ENCODE measurements around the gene MAPKAPK2.
A peak's percentile ranks its signal among the peaks of the same experiment; 100 is the strongest.

- TF ChIP-seq, protein P1, sequence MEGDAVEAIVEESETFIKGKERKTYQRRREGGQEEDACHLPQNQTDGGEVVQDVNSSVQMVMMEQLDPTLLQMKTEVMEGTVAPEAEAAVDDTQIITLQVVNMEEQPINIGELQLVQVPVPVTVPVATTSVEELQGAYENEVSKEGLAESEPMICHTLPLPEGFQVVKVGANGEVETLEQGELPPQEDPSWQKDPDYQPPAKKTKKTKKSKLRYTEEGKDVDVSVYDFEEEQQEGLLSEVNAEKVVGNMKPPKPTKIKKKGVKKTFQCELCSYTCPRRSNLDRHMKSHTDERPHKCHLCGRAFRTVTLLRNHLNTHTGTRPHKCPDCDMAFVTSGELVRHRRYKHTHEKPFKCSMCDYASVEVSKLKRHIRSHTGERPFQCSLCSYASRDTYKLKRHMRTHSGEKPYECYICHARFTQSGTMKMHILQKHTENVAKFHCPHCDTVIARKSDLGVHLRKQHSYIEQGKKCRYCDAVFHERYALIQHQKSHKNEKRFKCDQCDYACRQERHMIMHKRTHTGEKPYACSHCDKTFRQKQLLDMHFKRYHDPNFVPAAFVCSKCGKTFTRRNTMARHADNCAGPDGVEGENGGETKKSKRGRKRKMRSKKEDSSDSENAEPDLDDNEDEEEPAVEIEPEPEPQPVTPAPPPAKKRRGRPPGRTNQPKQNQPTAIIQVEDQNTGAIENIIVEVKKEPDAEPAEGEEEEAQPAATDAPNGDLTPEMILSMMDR (IDR thresholded peaks at IDR 0.05), result peak; percentile 72 to 87 (median 80)
- no peak for TF ChIP-seq POLR2A (IDR thresholded peaks at IDR 0.05)
Measured at GRCh38 chr1:206734499-206735142, 49.9 kb downstream of the MAPKAPK2 start.
